A549 (cell line): ENCODE results near the gene WFDC12.

ENCODE experiments used
- CTCF ChIP-seq: fragments of >200 bp; sonication (Bioruptor Twin); formaldehyde crosslinking; IDR thresholded peaks from 3 replicates; pipeline ENCODE4 v1.5.1; 2016
- EHMT2 ChIP-seq: fragments of 200-600 bp; sonication (generic); IDR thresholded peaks from 2 replicates; pipeline ENCODE4 v1.6.1; 2016; ENCODE audit warnings: antibody characterized with exemption, low read depth, mild to moderate bottlenecking, moderate library complexity
- EP300 ChIP-seq, 2 experiments: fragments of >200 bp; sonication (Bioruptor Twin); formaldehyde crosslinking; IDR thresholded peaks; 2 replicates in 1 of 2; 3 replicates in 1 of 2; pipeline ENCODE4 v1.6.1; 2016 to 2017
- KDM1A ChIP-seq: fragments of 200-600 bp; sonication (generic); IDR thresholded peaks from 2 replicates; pipeline ENCODE4 v1.6.1; 2016; ENCODE audit warnings: low read depth, mild to moderate bottlenecking
- MYC ChIP-seq: IDR thresholded peaks from 2 replicates; pipeline ENCODE4 v1.6.1; 2012; ENCODE audit warnings: mild to moderate bottlenecking, inconsistent platforms, low read length, improper control_type of control experiment, borderline replicate concordance
- RARB ChIP-seq: fragments of 250-450 bp; sonication (Bioruptor Pico); IDR thresholded peaks from 2 replicates; pipeline ENCODE4 v1.8.0; 2021; ENCODE audit warnings: mild to moderate bottlenecking, moderate library complexity
- RFX5 ChIP-seq: fragments of 450-650 bp; IDR thresholded peaks from 2 replicates; pipeline ENCODE4 v1.7.1; 2014; ENCODE audit warnings: antibody characterized with exemption, mild to moderate bottlenecking, moderate library complexity

- TF ChIP-seq CTCF (no peak), EHMT2 (no peak), RFX5 (no peak), MYC (no peak), RARB (CRISPR knock-in tag) (no peak), KDM1A (no peak), EP300 (IDR thresholded peaks at IDR 0.05) (no peak)
Observed at GRCh38 chr20:45164906-45165305, 40.6 kb upstream of the WFDC12 start.
